HFFc6 (cell line): ENCODE results near the gene PEPD. TPM values are rescaled to one million over a fixed set of nuclear protein-coding genes. Genes with fewer than 3 reads are reported as not detected.

Source experiments
- DNase-seq: peaks from one replicate; pipeline ENCODE4 v3.0.0-alpha.2; 2018
- H3K27ac Mint-ChIP-seq: 2 replicates; pipeline ENCODE4 v1.8.0; 2020; ENCODE audit warnings: mild to moderate bottlenecking, mixed read lengths
- H3K27me3 Mint-ChIP-seq: 2 replicates; pipeline ENCODE4 v1.8.0; 2021; ENCODE audit warnings: mild to moderate bottlenecking, moderate library complexity, mixed read lengths; ENCODE audit not compliant: insufficient read depth
- H3K36me3 Mint-ChIP-seq: 2 replicates; pipeline ENCODE4 v1.8.0; 2021; ENCODE audit warnings: low read depth, mixed read lengths
- H3K4me1 Mint-ChIP-seq: 2 replicates; pipeline ENCODE4 v1.8.0; 2020; ENCODE audit warnings: low read depth, mixed read lengths
- H3K4me3 Mint-ChIP-seq: 2 replicates; pipeline ENCODE4 v1.8.0; 2020; ENCODE audit warnings: mild to moderate bottlenecking, moderate library complexity, mixed read lengths
- H3K9me3 Mint-ChIP-seq: 2 replicates; pipeline ENCODE4 v1.8.0; 2020; ENCODE audit warnings: mild to moderate bottlenecking, mixed read lengths
- total RNA-seq, 6 experiments: library from RNA; stranded (reverse); fragmentation: NEBNext Ultra II Directional; extraction: Animal tissue kit (Norgen Biotek cat#: 25700); gene quantifications; 2 replicates in 1 of 6; 3 replicates in 5 of 6; pipeline ENCODE4 v1.2.3, GENCODE V29; 2021
- TF ChIP-seq, protein P1 (sequence below): fragments of 200-600 bp; sonication (generic); IDR thresholded peaks from 2 replicates; pipeline ENCODE4 v1.5.0; 2021; ENCODE audit warnings: antibody characterized with exemption, mild to moderate bottlenecking

The PEPD gene
- total RNA-seq, 6 experiments from 2014 or later = 57.0 to 76.9 (median 67.6) TPM

DNA sequence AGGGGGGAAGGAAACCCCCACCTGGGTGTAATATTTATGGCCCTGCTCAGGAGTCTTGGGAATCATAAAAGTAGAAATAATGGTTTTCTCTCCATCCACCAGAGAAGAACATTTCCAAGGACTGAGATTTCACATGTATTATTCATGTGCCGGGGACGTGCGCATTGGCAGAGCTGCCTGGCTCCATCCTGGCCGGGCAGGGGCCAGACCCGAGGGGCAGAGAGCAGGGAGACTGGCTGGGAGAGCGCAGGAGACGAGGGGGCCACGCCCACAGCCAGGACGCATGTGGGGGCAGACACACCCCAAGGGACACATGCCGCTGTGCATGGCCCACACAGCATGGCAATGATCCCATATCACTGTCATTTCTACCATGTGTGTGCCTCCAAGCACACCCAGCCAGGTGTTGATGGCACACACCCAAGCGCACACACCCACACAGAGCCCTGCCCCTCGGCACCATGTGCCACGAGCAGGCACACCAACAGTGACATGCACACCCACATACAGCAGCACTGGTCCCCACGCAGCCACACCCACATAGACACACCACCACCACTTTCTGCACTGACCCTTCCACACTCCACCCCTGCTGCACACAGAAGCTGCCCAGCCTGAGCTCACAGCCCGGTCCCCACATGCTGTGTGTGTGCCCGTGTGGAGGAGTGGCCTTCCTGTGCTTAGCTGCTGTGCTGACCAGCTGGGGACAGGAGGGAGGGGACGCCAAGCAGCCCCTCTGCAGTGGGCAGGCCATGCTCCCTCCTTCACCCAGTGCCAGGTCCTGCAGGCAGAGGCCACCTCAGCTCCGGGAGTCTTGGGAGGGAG lies 108.8 kb downstream of the PEPD start:
- Mint-ChIP-seq H3K27me3 (no peaks in the 10 kb centered on the region; the same call in 1 of the 2 replicates), H3K9me3 (no peaks in the 10 kb centered on the region), H3K27ac (no peak overlapping the region), H3K4me1 (no peaks in the 10 kb centered on the region), H3K4me3 (no peak overlapping the region), H3K36me3 (no peaks in the 10 kb centered on the region)
- TF ChIP-seq, protein P1, sequence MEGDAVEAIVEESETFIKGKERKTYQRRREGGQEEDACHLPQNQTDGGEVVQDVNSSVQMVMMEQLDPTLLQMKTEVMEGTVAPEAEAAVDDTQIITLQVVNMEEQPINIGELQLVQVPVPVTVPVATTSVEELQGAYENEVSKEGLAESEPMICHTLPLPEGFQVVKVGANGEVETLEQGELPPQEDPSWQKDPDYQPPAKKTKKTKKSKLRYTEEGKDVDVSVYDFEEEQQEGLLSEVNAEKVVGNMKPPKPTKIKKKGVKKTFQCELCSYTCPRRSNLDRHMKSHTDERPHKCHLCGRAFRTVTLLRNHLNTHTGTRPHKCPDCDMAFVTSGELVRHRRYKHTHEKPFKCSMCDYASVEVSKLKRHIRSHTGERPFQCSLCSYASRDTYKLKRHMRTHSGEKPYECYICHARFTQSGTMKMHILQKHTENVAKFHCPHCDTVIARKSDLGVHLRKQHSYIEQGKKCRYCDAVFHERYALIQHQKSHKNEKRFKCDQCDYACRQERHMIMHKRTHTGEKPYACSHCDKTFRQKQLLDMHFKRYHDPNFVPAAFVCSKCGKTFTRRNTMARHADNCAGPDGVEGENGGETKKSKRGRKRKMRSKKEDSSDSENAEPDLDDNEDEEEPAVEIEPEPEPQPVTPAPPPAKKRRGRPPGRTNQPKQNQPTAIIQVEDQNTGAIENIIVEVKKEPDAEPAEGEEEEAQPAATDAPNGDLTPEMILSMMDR = no peak
- DNase-seq = no peak

DNA sequence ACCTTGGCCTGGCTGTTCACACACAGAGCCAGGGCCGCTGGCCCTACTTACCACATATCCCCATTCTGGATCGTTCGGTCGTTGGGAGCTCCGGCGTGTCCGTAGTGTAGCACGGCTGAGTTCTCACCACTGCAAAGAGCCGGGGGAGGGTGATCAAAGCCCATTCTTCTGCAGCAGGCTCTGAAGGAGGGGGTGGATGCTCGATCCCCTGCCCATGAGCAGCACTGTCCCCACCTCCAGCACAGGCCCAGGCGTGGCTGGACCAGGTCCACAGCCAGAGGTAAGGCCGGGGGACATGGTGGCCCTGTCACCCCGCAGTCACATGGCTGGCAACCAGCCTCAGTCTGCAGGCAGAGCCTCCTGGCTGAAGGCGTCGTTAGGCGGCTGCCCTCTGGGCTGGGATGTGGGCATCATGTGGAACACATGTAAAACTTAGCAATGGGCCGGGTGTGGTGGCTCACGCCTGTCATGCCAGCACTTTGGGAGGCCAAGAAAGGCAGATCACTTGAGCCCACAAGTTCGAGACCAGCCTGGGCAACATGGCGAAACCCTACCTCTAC lies 109.9 kb downstream of the PEPD start:
- H3K27me3 Mint-ChIP-seq = no peaks in the 10 kb centered on the region; the same call in 1 of the 2 replicates
- TF ChIP-seq, protein P1 = no peak
- H3K4me3 Mint-ChIP-seq = no peak overlapping the region
- H3K9me3 Mint-ChIP-seq = no peaks in the 10 kb centered on the region
- no peak for DNase-seq
- H3K27ac Mint-ChIP-seq = no peak overlapping the region
- no peaks in the 10 kb centered on the region for H3K36me3 Mint-ChIP-seq
- no peaks in the 10 kb centered on the region for H3K4me1 Mint-ChIP-seq

DNA sequence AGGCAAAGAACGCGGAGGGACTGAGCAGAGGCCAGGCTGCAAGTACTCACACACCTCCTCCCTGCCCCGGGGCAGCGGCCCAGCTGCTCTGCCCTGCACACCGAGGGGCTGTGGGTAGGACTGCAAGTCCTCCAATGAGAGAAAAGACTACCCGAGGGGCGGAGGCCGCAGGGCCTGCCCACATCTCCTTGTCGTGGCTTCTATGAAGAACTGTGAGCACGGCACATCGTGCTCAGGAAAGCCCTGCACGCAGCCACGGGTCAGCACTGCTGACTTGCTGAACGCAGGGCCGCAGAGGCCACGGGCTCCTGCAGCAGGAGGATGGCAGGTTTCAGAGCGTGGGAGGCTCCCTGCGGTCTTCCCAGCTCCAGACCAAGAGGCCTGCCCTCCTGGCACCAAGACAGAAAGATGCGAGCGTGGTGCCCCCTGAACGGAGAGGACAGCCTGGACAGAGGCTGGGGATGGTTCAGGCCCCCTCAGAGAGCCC lies 110.6 kb downstream of the PEPD start:
- TF ChIP-seq, protein P1 = no peak
- no peaks in the 10 kb centered on the region for H3K36me3 Mint-ChIP-seq
- DNase-seq = no peak
- no peaks in the 10 kb centered on the region for H3K9me3 Mint-ChIP-seq
- no peaks in the 10 kb centered on the region; the same call in 1 of the 2 replicates for H3K27me3 Mint-ChIP-seq
- H3K27ac Mint-ChIP-seq = no peak overlapping the region
- H3K4me1 Mint-ChIP-seq = no peaks in the 10 kb centered on the region
- H3K4me3 Mint-ChIP-seq = no peak overlapping the region

DNA sequence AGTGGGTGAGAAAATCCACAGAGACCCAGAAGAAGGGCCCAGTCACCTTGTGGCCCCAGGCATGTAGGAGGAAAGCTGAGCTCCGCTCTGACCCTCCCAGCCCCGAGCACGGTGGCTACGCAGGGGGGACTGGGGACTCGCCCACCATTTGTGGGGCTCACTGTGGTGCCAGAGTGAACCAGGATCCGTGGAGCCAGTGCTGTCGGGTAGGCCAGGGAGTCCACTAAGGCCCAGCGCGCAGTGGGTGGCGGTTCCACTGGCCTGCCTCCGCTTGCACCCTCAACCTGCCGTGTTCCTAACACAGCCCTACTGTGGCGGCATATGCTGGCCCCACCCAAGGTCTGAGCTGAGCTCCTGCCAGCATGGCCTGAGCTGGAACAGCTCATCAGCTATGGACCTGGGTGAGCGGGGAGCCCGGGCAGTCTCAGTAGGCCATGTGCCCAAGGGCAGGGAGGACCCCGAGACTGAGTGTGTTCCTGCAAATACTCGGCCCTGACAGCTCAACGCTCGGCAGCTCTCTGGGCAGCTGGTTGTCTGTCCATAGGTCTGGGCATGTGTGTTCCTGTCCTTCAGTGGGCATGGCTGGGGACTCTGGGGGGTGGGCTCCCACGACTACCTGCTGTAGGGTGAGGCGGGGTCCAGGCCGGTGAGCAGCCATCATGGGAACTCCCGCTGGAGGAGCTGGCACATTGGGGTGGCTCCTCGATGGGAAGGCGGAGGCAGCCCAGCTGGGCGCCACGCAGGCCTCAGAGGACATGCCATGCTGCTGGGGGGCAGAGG lies 111.5 kb downstream of the PEPD start:
- H3K4me1 Mint-ChIP-seq = no peaks in the 10 kb centered on the region
- no peak overlapping the region for H3K27ac Mint-ChIP-seq
- no peaks in the 10 kb centered on the region for H3K36me3 Mint-ChIP-seq
- no peaks in the 10 kb centered on the region for H3K27me3 Mint-ChIP-seq
- TF ChIP-seq, protein P1 = no peak
- no peaks in the 10 kb centered on the region for H3K9me3 Mint-ChIP-seq
- DNase-seq = no peak
- no peak overlapping the region for H3K4me3 Mint-ChIP-seq

DNA sequence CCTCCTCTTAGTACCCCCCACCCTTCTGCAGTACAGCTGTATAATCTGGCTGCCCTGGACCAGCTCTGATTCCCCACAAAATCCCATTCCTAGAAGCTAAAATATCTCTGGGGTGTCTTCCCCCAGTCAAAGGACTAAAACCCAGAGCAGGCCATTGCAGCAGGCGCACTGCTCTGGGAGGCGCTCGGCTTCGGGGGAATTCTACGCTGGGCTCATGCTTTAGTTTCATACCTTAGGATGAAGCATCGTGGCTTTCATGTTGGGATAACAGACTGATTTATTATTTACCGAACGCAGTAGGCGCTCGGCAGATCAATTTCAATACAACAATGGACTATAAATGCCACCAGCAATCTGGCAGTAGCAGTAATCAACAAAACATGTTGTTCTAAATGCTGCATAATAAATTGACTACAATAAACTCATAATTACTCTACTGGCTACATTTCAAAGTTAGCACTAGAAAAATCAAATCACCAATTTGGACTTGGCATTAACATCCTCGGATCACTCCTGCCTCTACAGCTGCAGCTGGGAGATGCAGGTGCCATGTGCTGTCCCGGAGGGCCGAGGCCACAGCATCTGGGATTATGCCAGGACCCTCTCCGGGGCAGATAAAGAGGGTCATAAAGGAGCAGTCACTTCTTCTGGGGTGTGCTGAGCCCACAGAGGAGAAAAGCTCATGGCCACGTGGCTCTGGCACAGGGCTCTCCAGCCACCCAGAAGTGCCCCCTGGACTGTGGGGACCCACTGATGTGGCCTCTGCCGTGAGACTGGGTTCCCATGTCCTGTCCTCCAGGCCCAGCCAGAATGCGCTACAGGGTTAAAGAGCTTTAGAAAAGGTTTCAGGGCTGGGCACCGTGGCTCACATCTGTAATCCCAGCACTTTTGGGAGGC lies 112.8 kb downstream of the PEPD start:
- Mint-ChIP-seq H3K27ac (no peak overlapping the region), H3K27me3 (no peaks in the 10 kb centered on the region), H3K4me1 (no peaks in the 10 kb centered on the region), H3K36me3 (no peaks in the 10 kb centered on the region), H3K4me3 (no peak overlapping the region), H3K9me3 (no peaks in the 10 kb centered on the region)
- DNase-seq = no peak
- TF ChIP-seq, protein P1 = no peak
